Activated CD8-positive, alpha-beta memory T cell treated with anti-CD3 and anti-CD28 coated beads, Interleukin-2, amount 50 U/mL, for 24 hours (primary cell): Measurements from ENCODE around the gene WDR90.
A peak's percentile ranks its signal among the peaks of the same experiment; 100 is the strongest.

Experiments
- DNase-seq: peaks from one replicate; pipeline ENCODE4 v3.0.0-alpha.2; 2020; ENCODE audit errors: extremely low read depth

Gene WDR90

GRCh38 chr16:676565-676902 is 27.4 kb downstream of the WDR90 start:
- no peak for DNase-seq

GRCh38 chr16:676913-677312 is 27.7 kb downstream of the WDR90 start:
- DNase-seq: no peak

GRCh38 chr16:677316-678190 is 28.4 kb downstream of the WDR90 start:
- DNase-seq: no peak

DNA sequence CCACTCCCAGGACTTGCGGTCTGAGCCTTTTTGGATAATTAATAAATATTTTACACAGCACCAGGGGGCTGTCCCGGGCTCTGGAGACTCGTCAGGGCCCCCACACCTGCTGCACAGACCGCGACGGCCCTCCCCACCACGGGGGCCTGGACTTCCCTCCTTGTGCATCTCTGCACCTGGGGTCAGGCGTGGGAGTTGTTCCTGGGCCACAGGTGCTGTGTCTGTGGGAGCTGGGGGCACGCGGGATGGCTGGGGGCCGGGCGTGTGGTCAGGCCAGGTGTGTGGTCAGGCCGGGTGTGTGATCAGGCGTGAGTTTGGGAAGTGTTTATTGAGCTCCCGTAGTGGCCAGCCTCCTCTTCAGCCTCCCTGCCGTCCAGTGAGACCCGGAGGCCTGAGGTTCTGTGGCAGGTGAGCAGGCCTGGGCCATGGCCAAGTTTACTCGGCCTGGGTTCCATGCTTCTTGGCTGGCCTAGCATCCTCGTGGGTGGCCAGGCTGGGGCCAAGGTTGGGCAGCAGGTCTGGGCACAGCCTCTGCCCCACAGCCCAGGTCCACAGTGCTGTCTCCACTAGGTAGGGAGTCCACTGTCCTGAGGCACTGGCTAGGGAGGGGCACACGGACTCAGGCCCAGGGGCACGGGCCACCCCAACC is 29.2 kb downstream of the WDR90 start:
- DNase-seq: no peak

DNA sequence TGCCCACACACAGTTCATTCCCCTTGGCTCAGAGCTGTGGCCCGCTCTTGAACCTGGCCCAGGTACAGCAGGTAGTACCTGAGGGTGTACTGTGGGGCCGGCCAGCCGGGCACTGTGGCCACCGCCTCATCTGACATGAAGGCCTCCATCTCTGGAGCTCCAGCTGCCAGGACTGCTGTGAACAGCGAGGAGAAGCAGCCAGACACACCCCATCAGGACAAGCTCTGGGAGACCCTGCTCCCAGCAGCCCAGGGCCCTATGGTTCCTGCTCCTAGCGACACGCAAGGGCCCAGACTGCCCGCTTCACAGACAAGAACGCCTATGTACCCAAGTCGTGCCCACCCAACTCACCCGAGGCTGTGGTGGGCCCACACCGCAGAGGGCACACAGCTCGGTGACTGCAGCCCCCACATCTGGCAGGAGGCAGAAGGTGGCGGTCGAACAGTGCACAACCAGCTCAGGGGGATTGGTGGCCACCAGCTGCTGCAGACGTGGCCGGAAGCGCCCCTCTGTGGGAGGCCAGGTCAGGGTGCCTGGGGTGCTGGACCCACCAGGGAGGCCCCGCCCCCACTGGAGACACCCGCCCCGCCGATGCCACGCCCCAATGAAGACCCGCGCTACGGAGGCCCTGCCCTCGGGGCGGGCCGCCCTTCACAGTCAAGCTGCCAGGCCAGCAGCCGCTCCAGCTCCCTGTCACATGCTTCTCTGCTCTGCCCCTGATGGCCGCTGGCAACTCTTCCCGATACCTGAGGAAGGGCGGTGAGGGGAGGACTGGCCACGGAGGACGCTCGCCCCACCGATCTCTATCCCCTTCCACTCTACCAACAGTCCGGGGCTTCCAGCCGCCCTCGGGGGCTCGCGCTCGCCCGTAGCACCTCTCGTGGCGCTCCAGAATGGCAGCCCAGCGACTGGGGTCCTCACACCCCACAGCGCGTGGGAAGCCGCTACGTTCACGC is 30.0 kb downstream of the WDR90 start:
- DNase-seq: no peak

DNA sequence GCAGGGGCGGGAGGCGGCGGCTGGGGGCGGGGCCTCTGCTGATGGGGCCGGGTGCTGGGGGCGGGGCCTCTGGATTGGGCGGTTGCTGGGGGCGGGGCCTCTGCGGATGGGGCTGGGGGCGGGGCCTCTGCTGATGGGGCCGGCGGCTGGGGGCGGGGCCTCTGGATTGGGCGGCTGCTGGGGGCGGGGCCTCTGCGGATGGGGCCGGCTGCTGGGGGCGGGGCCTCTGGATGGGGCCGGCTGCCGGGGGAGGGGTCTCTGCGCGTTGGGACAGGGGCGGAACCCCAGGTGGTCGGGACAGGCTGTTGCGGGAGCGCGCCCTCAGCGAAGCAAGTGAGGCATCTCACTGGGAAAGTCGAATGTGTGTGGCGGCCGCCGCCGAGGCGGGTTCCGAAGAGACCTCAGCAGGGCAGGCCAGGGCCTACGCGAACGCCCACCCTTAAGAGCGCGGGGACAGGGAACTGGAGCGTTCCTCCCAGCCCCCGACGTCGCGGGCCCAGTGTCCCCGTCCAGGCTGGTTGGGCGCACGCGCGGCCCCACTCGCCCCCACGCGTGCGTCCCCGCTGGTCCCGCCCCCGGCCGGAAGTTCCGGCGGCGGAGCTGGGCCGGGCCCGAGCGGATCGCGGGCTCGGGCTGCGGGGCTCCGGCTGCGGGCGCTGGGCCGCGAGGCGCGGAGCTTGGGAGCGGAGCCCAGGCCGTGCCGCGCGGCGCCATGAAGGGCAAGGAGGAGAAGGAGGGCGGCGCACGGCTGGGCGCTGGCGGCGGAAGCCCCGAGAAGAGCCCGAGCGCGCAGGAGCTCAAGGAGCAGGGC is 30.9 kb downstream of the WDR90 start, which contains the start of gene STUB1:
Gene STUB1 (plus strand): TSS at position 597 of the 811 bp plus-strand sequence. CDS start 116 bp downstream, at position 713.
- DNase-seq: peak; percentile 76

DNA sequence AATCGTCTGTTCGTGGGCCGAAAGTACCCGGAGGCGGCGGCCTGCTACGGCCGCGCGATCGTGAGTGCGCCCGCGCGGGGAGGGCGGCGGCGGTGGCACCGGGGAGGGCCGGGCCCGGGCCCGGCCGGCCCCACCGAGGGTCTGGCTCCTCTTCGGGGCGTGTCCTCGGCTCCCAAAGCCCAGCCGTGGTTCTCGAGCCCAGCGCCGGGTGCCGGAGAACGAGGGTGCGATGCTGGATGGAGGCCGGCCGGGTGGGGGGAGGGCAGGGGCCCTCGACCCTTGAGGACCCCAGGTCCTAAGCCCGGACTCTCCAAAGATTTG is 31.4 kb downstream of the WDR90 start:
- DNase-seq: no peak

- no peak for DNase-seq
Measured at GRCh38 chr16:680967-681745, 32.0 kb downstream of the WDR90 start.

GRCh38 chr16:681746-682427 is 32.7 kb downstream of the WDR90 start:
- no peak for DNase-seq

DNA sequence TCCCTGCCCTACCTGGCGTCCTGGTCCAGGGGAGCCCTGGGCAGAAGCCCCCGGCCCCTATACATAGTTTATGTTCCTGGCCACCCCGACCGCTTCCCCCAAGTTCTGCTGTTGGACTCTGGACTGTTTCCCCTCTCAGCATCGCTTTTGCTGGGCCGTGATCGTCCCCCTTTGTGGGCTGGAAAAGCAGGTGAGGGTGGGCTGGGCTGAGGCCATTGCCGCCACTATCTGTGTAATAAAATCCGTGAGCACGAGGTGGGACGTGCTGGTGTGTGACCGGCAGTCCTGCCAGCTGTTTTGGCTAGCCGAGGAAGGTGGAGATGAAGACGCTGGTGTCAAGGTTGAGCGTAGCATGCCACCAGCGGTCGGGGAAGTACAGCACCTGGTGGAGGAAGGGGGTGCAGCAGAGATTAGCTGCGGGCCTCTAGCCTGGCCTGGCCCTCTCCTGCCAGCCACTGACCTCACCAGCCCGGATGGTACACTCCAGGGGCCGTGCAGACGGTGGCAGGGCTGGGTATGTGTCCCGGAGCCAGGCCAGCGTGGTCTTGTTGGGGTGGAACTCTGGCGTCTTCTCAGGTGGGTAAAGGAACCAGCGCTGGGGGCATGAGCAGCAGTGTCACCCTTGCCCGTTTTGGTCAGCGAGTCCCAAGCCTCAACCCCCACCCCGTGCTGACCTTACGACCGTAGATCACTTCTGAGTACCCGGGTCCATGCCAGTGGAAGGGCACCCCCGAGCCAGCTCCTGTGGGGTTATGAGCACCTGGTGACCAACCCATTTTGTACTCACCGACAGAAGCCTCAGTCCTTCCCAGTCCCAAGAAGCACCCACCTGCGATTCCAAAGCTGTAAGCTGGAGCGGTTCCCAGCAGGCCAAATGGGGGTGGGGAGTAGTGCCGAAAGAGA is 33.6 kb downstream of the WDR90 start:
- no peak for DNase-seq

DNA sequence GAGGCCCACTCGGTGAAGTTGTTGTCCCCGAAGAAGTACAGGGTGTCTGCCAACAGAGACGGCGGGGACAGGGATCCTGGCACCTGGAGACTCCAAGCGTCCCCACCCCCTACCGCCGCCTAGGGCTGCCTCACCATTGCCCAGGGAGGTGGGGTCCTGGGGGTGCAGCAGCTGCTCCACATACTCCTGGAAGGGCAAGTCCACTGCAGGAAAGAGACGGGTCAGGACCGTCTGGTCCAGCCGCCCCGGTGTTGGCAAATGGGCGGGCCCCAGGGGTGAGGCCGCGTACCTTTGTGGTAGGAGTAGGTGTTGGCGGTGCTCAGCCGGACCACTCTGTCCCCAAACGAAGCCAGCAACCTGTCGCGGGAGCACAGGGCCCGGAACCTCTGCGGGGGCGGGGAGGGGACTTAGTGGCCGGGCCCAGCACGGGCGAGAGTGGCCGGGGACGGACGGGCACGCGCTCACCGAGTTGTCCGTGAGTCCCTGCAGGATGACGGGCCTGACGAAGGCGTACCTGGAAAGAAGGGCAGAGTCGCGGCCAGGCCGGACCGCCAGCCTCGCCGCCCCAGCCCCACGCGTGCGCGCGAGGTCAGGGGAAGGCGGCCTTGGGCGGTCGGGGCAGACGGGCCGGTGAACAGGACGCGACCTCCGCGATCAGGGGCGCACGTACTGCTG is 34.4 kb downstream of the WDR90 start:
- no peak for DNase-seq

DNA sequence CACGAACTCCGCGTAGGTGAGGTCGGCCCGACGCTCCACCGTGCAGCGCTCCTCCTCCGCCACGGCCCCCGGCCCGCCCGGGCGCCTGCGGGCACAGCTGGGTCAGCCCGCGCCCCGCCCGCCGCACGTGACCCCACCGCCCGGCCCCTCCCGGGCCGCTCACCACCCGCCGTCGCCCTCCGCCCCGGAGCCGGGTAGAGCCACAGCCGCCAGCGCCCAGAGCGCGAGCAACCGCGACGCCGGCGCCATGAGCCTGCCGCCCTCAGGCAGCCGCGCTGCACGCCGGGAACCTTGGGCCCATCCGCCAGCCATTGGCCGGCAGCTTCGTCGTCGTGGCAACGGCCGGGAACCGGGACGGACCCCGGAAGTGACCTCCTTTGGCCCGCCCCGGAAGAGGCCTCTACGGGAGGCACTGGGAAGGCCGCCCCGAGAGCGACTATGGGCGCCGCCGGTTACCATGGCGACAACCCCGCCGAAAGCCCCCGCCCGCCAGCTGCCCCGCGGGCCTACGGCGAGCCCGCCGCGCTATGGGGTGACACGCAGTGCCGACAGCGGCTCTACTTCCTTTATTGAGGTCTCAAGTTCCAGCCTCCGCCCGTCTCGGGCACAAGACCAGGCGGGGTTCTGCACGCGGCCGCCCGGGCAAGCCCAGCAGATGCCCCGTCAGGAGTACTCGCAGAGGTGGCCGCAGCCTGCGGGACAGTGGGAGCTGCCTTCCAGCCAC is 35.1 kb downstream of the WDR90 start, which contains the start of gene JMJD8:
Gene JMJD8 (minus strand): TSS at position 264 of the 724 bp plus-strand sequence. CDS start 15 bp downstream, at position 249.
- DNase-seq: peak; percentile 93

DNA sequence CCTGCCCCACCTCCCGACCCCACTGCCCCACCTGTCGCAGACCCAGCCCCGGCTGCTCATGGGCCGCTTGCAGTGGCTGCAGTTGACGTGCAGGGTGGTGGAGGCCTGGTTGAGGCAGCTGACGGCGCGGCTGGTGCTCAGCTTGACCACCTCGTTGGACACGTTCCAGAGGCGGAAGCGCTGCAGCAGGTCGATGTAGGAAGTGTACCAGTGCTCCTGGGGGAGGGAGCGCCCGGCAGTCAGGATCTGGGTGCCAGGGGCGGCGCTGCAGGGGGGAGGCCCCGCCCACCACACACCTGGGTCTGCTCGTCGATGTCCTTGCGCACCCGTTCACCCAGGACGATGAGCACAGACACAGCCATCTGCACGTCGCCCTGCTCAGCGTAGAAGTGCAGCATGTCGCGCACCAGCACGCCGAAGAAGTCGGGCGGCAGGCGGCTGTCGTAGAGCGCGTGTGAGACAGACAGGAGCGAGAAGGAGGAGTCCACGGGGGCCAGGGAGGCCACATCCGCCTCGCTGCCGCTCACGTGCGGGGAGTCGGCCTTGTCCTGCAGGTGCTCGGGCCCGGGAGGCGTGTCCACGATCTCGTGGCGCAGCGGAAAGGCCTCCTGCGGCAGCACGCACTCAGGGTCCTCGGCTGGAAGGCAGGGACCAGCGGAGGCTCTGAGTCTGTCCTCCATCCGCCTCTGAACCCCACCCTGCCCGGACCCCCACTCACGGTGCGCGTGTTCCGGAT is 36.0 kb downstream of the WDR90 start:
- no peak for DNase-seq

- DNase-seq: no peak
Measured at GRCh38 chr16:685967-686366, 36.8 kb downstream of the WDR90 start.

GRCh38 chr16:686459-687260 is 37.5 kb downstream of the WDR90 start:
- no peak for DNase-seq

- DNase-seq: no peak
Measured at GRCh38 chr16:687499-687898, 38.3 kb downstream of the WDR90 start.
